Pancreas (tissue), 10 donors: ENCODE measurements around the gene ELMOD1. TPM values are rescaled to one million over a fixed set of nuclear protein-coding genes. Genes with fewer than 3 reads are reported as not detected.

Experiments
- ATAC-seq, 4 donors: fragments of 200-7000 bp; cut with Tn5 transposase; one replicate each; pipeline versions ENCODE4 v1.8.0 to v1.9.1; 2020; ENCODE audit warnings: mild to moderate bottlenecking in 4 of 4, moderate library complexity in 4 of 4
- DNase-seq, 6 donors: peaks; one replicate each; pipeline ENCODE4 v3.0.0-alpha.2; 2020
- FAIRE-seq: peaks from 2 replicates; lab custom pipeline; 2012; peaks lifted over from hg19 to GRCh38; lab: Jason Lieb, UNC
- H3K27ac ChIP-seq, 4 donors: fragments of 200-600 bp; sonication (generic); 1 replicate in 3 of 4; 2 replicates in 1 of 4; pipeline versions ENCODE4 v1.5.0 to v1.8.0; 2020
- H3K27me3 ChIP-seq, 4 donors: fragments of 200-600 bp; one replicate each; pipeline ENCODE4 v1.8.0; 2021
- H3K36me3 ChIP-seq, 3 donors: fragments of 200-600 bp; sonication (generic) in 1 of 3; one replicate each; pipeline versions ENCODE4 v1.5.0 to v1.8.0; 2020 to 2021
- H3K4me1 ChIP-seq, 3 donors: fragments of 200-600 bp; one replicate each; pipeline ENCODE4 v1.8.0; 2021
- H3K4me3 ChIP-seq, 4 donors: fragments of 200-600 bp; sonication (generic) in 2 of 4; one replicate each; pipeline versions ENCODE4 v1.5.0 to v1.8.0; 2020 to 2021
- H3K9me3 ChIP-seq, 4 donors: fragments of 200-600 bp; one replicate each; pipeline ENCODE4 v1.8.0; 2021
- CTCF ChIP-seq, 4 donors: fragments of 200-600 bp; sonication (generic) in 3 of 4; IDR thresholded peaks; one replicate each; pipeline versions ENCODE4 v1.5.0 to v1.8.0; 2021; ENCODE audit warnings: antibody characterized with exemption in 4 of 4
- WGBS, 2 donors: extraction: QIAGEN DNeasy Blood & Tissue Kit; methylation state at CpG; one replicate each; pipeline ENCODE4 v1.1.7; 2013; 5-methylcytosine and 5-hydroxymethylcytosine counted together
- intact Hi-C, 3 donors: fragments of 100-400 bp; cut with DNase I; formaldehyde crosslinking; loops; one replicate each; pipeline versions ENCODE4 v1.11.1 to v1.14.2; 2022
- polyA plus RNA-seq, 2 donors: library from polyadenylated mRNA; stranded (reverse); fragments of 200-250 nt; gene quantifications; one replicate each; pipeline ENCODE4 v1.2.3, GENCODE V29; 2013
- total RNA-seq, 6 donors: library from RNA; stranded (reverse); fragmentation: NEBNext Ultra II Directional in 4 of 6; extraction: Animal tissue kit (Norgen Biotek cat#: 25700) in 4 of 6; gene quantifications; one replicate each; pipeline versions ENCODE4 v1.2.1 to v1.2.4, GENCODE V29; 2021 to 2023
- donor health status: healthy with polysubstance abuse.
- donor health status: DM: no; HTN: no; CAD: no; lungs with moderate emphysema.
- donor health status: DM: no; HTN: no; CAD: no.
- donor health status: control.
- donor health status: control.
- donor health status: Bipolar disorder and iron deficiency.
- donor health status: DM: yes; HTN: yes; CAD: no.
- donor health status: DM: no; HTN: no; CAD: no.
- donor health status: DM: no; HTN: no; CAD: no.
- donor health status: DM: yes; HTN: yes; CAD: no.

The ELMOD1 gene
- total and polyA plus RNA-seq, 8 donors = 0.09 to 0.12 TPM; not detected in 6

GRCh38 chr11:107648242-107648641 lies 57.3 kb downstream of the ELMOD1 start:
- Histone ChIP-seq H3K36me3 (no peaks in the 10 kb centered on the region), H3K27me3 (peaks cover 0 to 5% (median 3%) of the 10 kb centered on the region in 4 donors), H3K4me3 (no peak overlapping the region), H3K4me1 (no peaks in the 10 kb centered on the region), H3K9me3 (no peaks in the 10 kb centered on the region), H3K27ac (no peak overlapping the region)
- intact Hi-C loops = no loop called here
- no peak for TF ChIP-seq CTCF (IDR thresholded peaks at IDR 0.05)
- 72 to 74% methylated on average over 3 of the region's 3 CpGs for WGBS, 2 donors
- DNase-seq (no peak), FAIRE-seq (no peak), ATAC-seq (no peak)

- FAIRE-seq (no peak), ATAC-seq (no peak), DNase-seq (no peak)
- no peaks in the 10 kb centered on the region for H3K9me3 ChIP-seq
- H3K4me3 ChIP-seq = no peak overlapping the region
- H3K4me1 ChIP-seq = no peaks in the 10 kb centered on the region
- intact Hi-C loops = no loop called here
- H3K27me3 ChIP-seq = peaks cover 0 to 5% (median 3%) of the 10 kb centered on the region in 4 donors
- H3K27ac ChIP-seq = no peak overlapping the region
- WGBS, 2 donors = 62 to 74% methylated on average over 4 of the region's 4 CpGs
- H3K36me3 ChIP-seq = no peaks in the 10 kb centered on the region
- no peak for TF ChIP-seq CTCF (IDR thresholded peaks at IDR 0.05)
These were observed 60.7 kb downstream of the ELMOD1 start for GRCh38 chr11:107651672-107652071.

GRCh38 chr11:107653076-107653475 lies 62.1 kb downstream of the ELMOD1 start:
- Histone ChIP-seq H3K9me3 (no peaks in the 10 kb centered on the region), H3K36me3 (no peaks in the 10 kb centered on the region), H3K4me1 (no peaks in the 10 kb centered on the region), H3K27me3 (peaks cover 0 to 5% (median 3%) of the 10 kb centered on the region in 4 donors), H3K27ac (no peak overlapping the region), H3K4me3 (no peak overlapping the region)
- WGBS, 2 donors = 74 to 90% methylated on average over 1 of the region's 1 CpG
- intact Hi-C loops = no loop called here
- no peak for TF ChIP-seq CTCF (IDR thresholded peaks at IDR 0.05)
- DNase-seq (no peak), ATAC-seq (no peak), FAIRE-seq (no peak)

- no peak for DNase-seq
- no peak for TF ChIP-seq CTCF (IDR thresholded peaks at IDR 0.05)
- H3K4me3 ChIP-seq = no peak overlapping the region
- H3K9me3 ChIP-seq = no peaks in the 10 kb centered on the region
- FAIRE-seq = no peak
- WGBS, 2 donors = 55 to 58% methylated on average over 4 of the region's 4 CpGs
- intact Hi-C loops = no loop called here
- peaks cover 0 to 5% (median 2%) of the 10 kb centered on the region in 4 donors for H3K27me3 ChIP-seq
- no peak overlapping the region for H3K27ac ChIP-seq
- no peak for ATAC-seq
- H3K36me3 ChIP-seq = no peaks in the 10 kb centered on the region
- H3K4me1 ChIP-seq = no peaks in the 10 kb centered on the region
These were observed 64.7 kb downstream of the ELMOD1 start for GRCh38 chr11:107655602-107656001.

- H3K27ac ChIP-seq = no peak overlapping the region
- H3K9me3 ChIP-seq = no peaks in the 10 kb centered on the region
- TF ChIP-seq CTCF (IDR thresholded peaks at IDR 0.05) = no peak
- ATAC-seq (no peak), FAIRE-seq (no peak), DNase-seq (no peak)
- no peaks in the 10 kb centered on the region for H3K36me3 ChIP-seq
- intact Hi-C loops = no loop called here
- H3K4me3 ChIP-seq = no peak overlapping the region
- no peaks in the 10 kb centered on the region for H3K27me3 ChIP-seq
- no peaks in the 10 kb centered on the region for H3K4me1 ChIP-seq
These were observed 68.4 kb downstream of the ELMOD1 start for GRCh38 chr11:107659310-107659709.
